ENCODE measurements around the gene ADRB2. TPM values are rescaled to one million over a fixed set of nuclear protein-coding genes. Genes with fewer than 3 reads are reported as not detected.

ADRB2 gene
- 1 to 10 TPM; 4.8 to 9.8 (median 6.2) TPM for total RNA-seq

DNA sequence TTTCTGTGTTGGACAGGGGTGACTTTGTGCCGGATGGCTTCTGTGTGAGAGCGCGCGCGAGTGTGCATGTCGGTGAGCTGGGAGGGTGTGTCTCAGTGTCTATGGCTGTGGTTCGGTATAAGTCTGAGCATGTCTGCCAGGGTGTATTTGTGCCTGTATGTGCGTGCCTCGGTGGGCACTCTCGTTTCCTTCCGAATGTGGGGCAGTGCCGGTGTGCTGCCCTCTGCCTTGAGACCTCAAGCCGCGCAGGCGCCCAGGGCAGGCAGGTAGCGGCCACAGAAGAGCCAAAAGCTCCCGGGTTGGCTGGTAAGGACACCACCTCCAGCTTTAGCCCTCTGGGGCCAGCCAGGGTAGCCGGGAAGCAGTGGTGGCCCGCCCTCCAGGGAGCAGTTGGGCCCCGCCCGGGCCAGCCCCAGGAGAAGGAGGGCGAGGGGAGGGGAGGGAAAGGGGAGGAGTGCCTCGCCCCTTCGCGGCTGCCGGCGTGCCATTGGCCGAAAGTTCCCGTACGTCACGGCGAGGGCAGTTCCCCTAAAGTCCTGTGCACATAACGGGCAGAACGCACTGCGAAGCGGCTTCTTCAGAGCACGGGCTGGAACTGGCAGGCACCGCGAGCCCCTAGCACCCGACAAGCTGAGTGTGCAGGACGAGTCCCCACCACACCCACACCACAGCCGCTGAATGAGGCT, at the start of gene ADRB2:
ADRB2 (plus strand) TSS at position 559 of the 686 bp plus-strand sequence. CDS start 221 bp downstream, outside the sequence.
- Histone ChIP-seq H3K36me3 (no peaks in the 10 kb centered on the region), H3K9me3 (no peaks in the 10 kb centered on the region), H3K27me3 (no peaks in the 10 kb centered on the region), H3K27ac (peak within 1 kb of the TSS; percentile 69 to 87 (median 78)), H3K4me1 (peaks cover 0 to 26% (median 9%) of the 10 kb centered on the region in 4 donors), H3K4me3 (peak within 1 kb of the TSS; percentile 41 to 71 (median 53))
- WGBS, 2 donors, result 0 to 1% methylated on average over 19 to 32 of the region's 42 CpGs
- DNase-seq (ENCODE audit: low spot score in 2 of 2), result peak; percentile 78 to 85
- TF ChIP-seq POLR2A (IDR thresholded peaks at IDR 0.05), result peak; percentile 68 to 96
- TF ChIP-seq CTCF (IDR thresholded peaks at IDR 0.05), result no peak
- TF ChIP-seq EP300 (IDR thresholded peaks at IDR 0.05), result peak in 1 of 2 donors; percentile 96

DNA sequence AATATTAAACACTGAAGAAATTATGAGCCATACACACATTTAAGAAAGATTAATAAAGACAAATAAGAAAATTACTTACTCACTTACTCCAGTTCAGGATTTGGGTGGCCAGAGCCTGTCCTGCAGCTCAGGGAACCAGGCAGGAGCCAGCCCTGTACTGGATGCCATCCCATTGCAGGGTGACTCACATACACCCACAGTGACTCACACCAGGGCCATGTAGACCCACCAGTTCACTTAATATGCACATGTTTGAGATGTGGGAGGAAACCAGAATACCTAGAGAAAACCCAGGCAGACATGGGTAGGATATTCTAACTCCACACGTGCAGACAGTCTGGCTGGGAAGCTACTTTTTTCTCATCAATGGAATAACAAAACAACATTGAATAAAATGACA, 49.6 kb upstream of the ADRB2 start:
- DNase-seq (ENCODE audit: low spot score in 2 of 2), result no peak
- 62 to 65% methylated on average over 1 of the region's 1 CpG for WGBS, 2 donors

DNA sequence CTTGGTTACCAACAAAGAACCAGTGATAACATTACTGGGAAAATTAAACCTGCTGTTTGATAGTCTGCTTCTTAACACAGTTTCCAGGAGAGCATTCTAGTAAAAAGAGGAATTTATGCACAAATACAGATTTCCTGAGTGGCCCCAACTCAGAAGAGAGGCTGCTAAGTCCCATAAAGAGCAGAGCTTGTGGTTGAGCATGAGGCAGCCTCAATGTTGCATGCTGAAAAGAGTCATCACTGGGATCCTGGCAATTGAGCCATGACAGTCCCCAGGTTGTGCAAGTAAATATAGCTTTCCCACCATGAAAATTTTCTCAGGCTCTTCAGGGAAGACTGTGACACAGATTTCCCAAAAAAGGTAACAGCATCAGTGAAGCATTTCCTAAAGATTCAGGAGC, 47.5 kb upstream of the ADRB2 start:
- no peaks in the 10 kb centered on the region for H3K27me3 ChIP-seq
- H3K9me3 ChIP-seq, result no peaks in the 10 kb centered on the region
- TF ChIP-seq EP300 (IDR thresholded peaks at IDR 0.05), result no peak
- no peak for TF ChIP-seq CTCF (IDR thresholded peaks at IDR 0.05)
- TF ChIP-seq POLR2A (IDR thresholded peaks at IDR 0.05), result no peak
- no peak overlapping the region for H3K27ac ChIP-seq
- no peak for DNase-seq (ENCODE audit: low spot score in 2 of 2)
- H3K4me1 ChIP-seq, result no peaks in the 10 kb centered on the region
- no peak overlapping the region for H3K4me3 ChIP-seq
- no peaks in the 10 kb centered on the region for H3K36me3 ChIP-seq

More for the DNA sequence above, 49.6 kb upstream of the ADRB2 start:
- no peaks in the 10 kb centered on the region for H3K9me3 ChIP-seq
- H3K27me3 ChIP-seq, result no peaks in the 10 kb centered on the region
- no peaks in the 10 kb centered on the region for H3K4me1 ChIP-seq
- H3K27ac ChIP-seq, result no peak overlapping the region
- H3K4me3 ChIP-seq, result no peak overlapping the region
- H3K36me3 ChIP-seq, result no peaks in the 10 kb centered on the region
- TF ChIP-seq EP300 (IDR thresholded peaks at IDR 0.05) (no peak), CTCF (IDR thresholded peaks at IDR 0.05) (no peak), POLR2A (IDR thresholded peaks at IDR 0.05) (no peak)

- DNase-seq (ENCODE audit: low spot score in 2 of 2), result no peak
- Histone ChIP-seq H3K27ac (no peak overlapping the region), H3K4me1 (no peaks in the 10 kb centered on the region), H3K27me3 (no peaks in the 10 kb centered on the region), H3K4me3 (no peak overlapping the region), H3K36me3 (no peaks in the 10 kb centered on the region), H3K9me3 (no peaks in the 10 kb centered on the region)
- no peak for TF ChIP-seq POLR2A (IDR thresholded peaks at IDR 0.05)
- TF ChIP-seq CTCF (IDR thresholded peaks at IDR 0.05), result no peak
- TF ChIP-seq EP300 (IDR thresholded peaks at IDR 0.05), result no peak
- 91 to 94% methylated on average over 5 of the region's 5 CpGs for WGBS, 2 donors
These were observed 45.7 kb upstream of the ADRB2 start for GRCh38 chr5:148780711-148781110.

DNA sequence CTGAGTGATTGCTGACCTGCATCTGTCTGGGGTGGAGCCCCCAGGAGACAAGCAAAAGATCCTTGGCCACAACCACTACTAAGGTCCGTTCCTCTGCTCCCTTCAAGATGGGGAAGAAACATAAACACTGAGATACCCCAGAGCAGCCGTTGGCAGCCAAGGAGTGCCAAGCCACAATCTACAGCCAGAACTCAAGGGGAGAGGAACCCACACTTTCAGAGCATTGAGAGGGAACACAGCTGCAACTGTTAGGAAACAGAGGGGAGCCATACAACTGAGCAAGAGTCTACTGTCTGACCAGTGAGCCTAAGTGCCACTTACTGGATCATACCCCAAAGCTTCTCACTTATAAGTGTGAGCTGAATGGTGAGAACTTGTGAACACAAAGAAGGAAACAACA, 44.6 kb upstream of the ADRB2 start:
- WGBS, 2 donors, result 76% methylated on average over 2 of the region's 2 CpGs; no CpG with 5 or more reads in 1 of the 2 donors
- H3K27ac ChIP-seq, result no peak overlapping the region
- H3K9me3 ChIP-seq, result no peaks in the 10 kb centered on the region
- no peak for DNase-seq (ENCODE audit: low spot score in 2 of 2)
- no peaks in the 10 kb centered on the region for H3K4me1 ChIP-seq
- TF ChIP-seq POLR2A (IDR thresholded peaks at IDR 0.05) (no peak), CTCF (IDR thresholded peaks at IDR 0.05) (no peak), EP300 (IDR thresholded peaks at IDR 0.05) (no peak)
- no peaks in the 10 kb centered on the region for H3K36me3 ChIP-seq
- H3K4me3 ChIP-seq, result no peak overlapping the region
- H3K27me3 ChIP-seq, result no peaks in the 10 kb centered on the region
